Tongue (tissue), 2 donors: Measurements from ENCODE around the gene ADTRP. TPM values are rescaled to one million over a fixed set of nuclear protein-coding genes. Genes with fewer than 3 reads are reported as not detected.

Experiments used
- DNase-seq: peaks from one replicate; pipeline ENCODE4 v3.0.0-alpha.2; 2015
- total RNA-seq: library from RNA; depleted of rRNA; stranded (reverse); fragments of >200 nt; gene quantifications from one replicate; pipeline ENCODE4 v1.2.3, GENCODE V29; 2014

Gene ADTRP
- total RNA-seq, 1 donor from 2014 or later = not detected

- no peak for DNase-seq
Measured at GRCh38 chr6:11722805-11723631, 55.6 kb downstream of the ADTRP start.

GRCh38 chr6:11722220-11722619 is 56.4 kb downstream of the ADTRP start:
- no peak for DNase-seq

- DNase-seq = no peak
Measured at GRCh38 chr6:11718463-11718862, 60.1 kb downstream of the ADTRP start.

- DNase-seq = no peak
Measured at GRCh38 chr6:11718031-11718430, 60.6 kb downstream of the ADTRP start.

GRCh38 chr6:11714798-11715285 is 63.8 kb downstream of the ADTRP start:
- DNase-seq = no peak

GRCh38 chr6:11714116-11714797 is 64.3 kb downstream of the ADTRP start:
- DNase-seq = no peak

- DNase-seq = no peak
Measured at GRCh38 chr6:11712760-11713159, 65.8 kb downstream of the ADTRP start.

- no peak for DNase-seq
Measured at GRCh38 chr6:11711984-11712711, 66.5 kb downstream of the ADTRP start.

- peak; percentile 81 for DNase-seq
Measured at GRCh38 chr6:11711003-11711983, 67.3 kb downstream of the ADTRP start.

GRCh38 chr6:11710311-11710761 is 68.3 kb downstream of the ADTRP start:
- peak; percentile 64 for DNase-seq

GRCh38 chr6:11706171-11706570 is 72.4 kb downstream of the ADTRP start:
- DNase-seq = peak; percentile 74

GRCh38 chr6:11705483-11705882 is 73.1 kb downstream of the ADTRP start:
- no peak for DNase-seq

GRCh38 chr6:11705069-11705468 is 73.5 kb downstream of the ADTRP start:
- no peak for DNase-seq

- DNase-seq = no peak
Measured at GRCh38 chr6:11703725-11704124, 74.9 kb downstream of the ADTRP start.

GRCh38 chr6:11702500-11703130 is 76.0 kb downstream of the ADTRP start:
- DNase-seq = no peak

GRCh38 chr6:11702089-11702488 is 76.5 kb downstream of the ADTRP start:
- DNase-seq = no peak

- DNase-seq = no peak
Measured at GRCh38 chr6:11701573-11701972, 77.0 kb downstream of the ADTRP start.

GRCh38 chr6:11700118-11700718 is 78.4 kb downstream of the ADTRP start:
- DNase-seq = peak; percentile 84

- no peak for DNase-seq
Measured at GRCh38 chr6:11699576-11699975, 79.0 kb downstream of the ADTRP start.
